Measurements from ENCODE around the gene SGPL1.

The SGPL1 gene

GRCh38 chr10:70913893-70914240 lies 98.1 kb downstream of the SGPL1 start:
- no peak overlapping the region for H3K4me3 ChIP-seq (replicated peaks; ENCODE audit: insufficient read depth, low read length)
- no peak for TF ChIP-seq GABPA (IDR thresholded peaks at IDR 0.05; ENCODE audit: low read depth)
- TF ChIP-seq SPI1 (IDR thresholded peaks at IDR 0.05; ENCODE audit: borderline replicate concordance, low read depth): no peak
- TF ChIP-seq POLR2AphosphoS5 (IDR thresholded peaks at IDR 0.05; ENCODE audit: low read depth): no peak
- no peak for TF ChIP-seq CTCF (IDR thresholded peaks at IDR 0.05; ENCODE audit: insufficient read depth, low read length)
- no peak for TF ChIP-seq REST (IDR thresholded peaks at IDR 0.05; ENCODE audit: insufficient replicate concordance, low read depth)
- DNase-seq (ENCODE audit: low read depth in 1 of 2, low spot score in 1 of 2): no peak
- no peak overlapping the region for H3K27ac ChIP-seq (replicated peaks)
- H3K27me3 ChIP-seq (ENCODE audit: insufficient read depth, poor library complexity, severe bottlenecking): no peaks in the 10 kb centered on the region

GRCh38 chr10:70914316-70914864 lies 98.6 kb downstream of the SGPL1 start:
- Histone ChIP-seq H3K4me3 (replicated peaks; ENCODE audit: insufficient read depth, low read length) (no peak overlapping the region), H3K27me3 (ENCODE audit: insufficient read depth, poor library complexity, severe bottlenecking) (no peaks in the 10 kb centered on the region), H3K27ac (replicated peaks) (no peak overlapping the region)
- TF ChIP-seq REST (IDR thresholded peaks at IDR 0.05; ENCODE audit: insufficient replicate concordance, low read depth): no peak
- TF ChIP-seq POLR2AphosphoS5 (IDR thresholded peaks at IDR 0.05; ENCODE audit: low read depth): no peak
- TF ChIP-seq SPI1 (IDR thresholded peaks at IDR 0.05; ENCODE audit: borderline replicate concordance, low read depth): no peak
- no peak for TF ChIP-seq CTCF (IDR thresholded peaks at IDR 0.05; ENCODE audit: insufficient read depth, low read length)
- TF ChIP-seq GABPA (IDR thresholded peaks at IDR 0.05; ENCODE audit: low read depth): no peak
- DNase-seq (ENCODE audit: low read depth in 1 of 2, low spot score in 1 of 2): no peak

GRCh38 chr10:70915206-70915605 lies 99.5 kb downstream of the SGPL1 start:
- no peak for TF ChIP-seq CTCF (IDR thresholded peaks at IDR 0.05; ENCODE audit: insufficient read depth, low read length)
- TF ChIP-seq GABPA (IDR thresholded peaks at IDR 0.05; ENCODE audit: low read depth): no peak
- no peak for TF ChIP-seq REST (IDR thresholded peaks at IDR 0.05; ENCODE audit: insufficient replicate concordance, low read depth)
- TF ChIP-seq POLR2AphosphoS5 (IDR thresholded peaks at IDR 0.05; ENCODE audit: low read depth): no peak
- no peak for TF ChIP-seq SPI1 (IDR thresholded peaks at IDR 0.05; ENCODE audit: borderline replicate concordance, low read depth)
- Histone ChIP-seq H3K4me3 (replicated peaks; ENCODE audit: insufficient read depth, low read length) (no peak overlapping the region), H3K27me3 (ENCODE audit: insufficient read depth, poor library complexity, severe bottlenecking) (no peaks in the 10 kb centered on the region)

More at GRCh38 chr10:70915206-70915605, 99.5 kb downstream of the SGPL1 start:
- DNase-seq (ENCODE audit: low read depth in 1 of 2, low spot score in 1 of 2): no peak
- no peak overlapping the region for H3K27ac ChIP-seq (replicated peaks)
